Right kidney (tissue), 1 donor: ENCODE data around the gene DLD.
"Not testable (repeated sequence)": the region's sequence is repeated elsewhere in the genome, so short reads cannot be mapped to it uniquely, and the experiment has no call there.

Experiments
- DNase-seq: peaks from one replicate; pipeline ENCODE4 v3.0.0-alpha.2; 2016

The DLD gene

GRCh38 chr7:107944411-107945169 lies 53.6 kb downstream of the DLD start:
- DNase-seq, result no peak

- no peak for DNase-seq
These were observed 54.3 kb downstream of the DLD start for GRCh38 chr7:107945332-107945731.

- DNase-seq, result no peak
These were observed 55.5 kb downstream of the DLD start for GRCh38 chr7:107946451-107946850.

GRCh38 chr7:107946881-107947280 lies 55.9 kb downstream of the DLD start:
- no peak for DNase-seq

GRCh38 chr7:107948645-107949442 lies 57.9 kb downstream of the DLD start:
- no peak for DNase-seq

- DNase-seq, result no peak
These were observed 58.5 kb downstream of the DLD start for GRCh38 chr7:107949443-107949935.

- DNase-seq, result no peak
These were observed 60.3 kb downstream of the DLD start for GRCh38 chr7:107951172-107951787.

- no peak for DNase-seq
These were observed 60.9 kb downstream of the DLD start for GRCh38 chr7:107951896-107952295.

GRCh38 chr7:107953265-107953923 lies 62.4 kb downstream of the DLD start:
- no peak for DNase-seq

GRCh38 chr7:107953924-107954303 lies 62.9 kb downstream of the DLD start:
- no peak for DNase-seq

- no peak for DNase-seq
These were observed 64.4 kb downstream of the DLD start for GRCh38 chr7:107955394-107955793.

GRCh38 chr7:107956950-107957349 lies 66.0 kb downstream of the DLD start:
- not testable (repeated sequence) for DNase-seq

- DNase-seq, result no peak
These were observed 66.5 kb downstream of the DLD start for GRCh38 chr7:107957436-107957835.

GRCh38 chr7:107958764-107959526 lies 68.0 kb downstream of the DLD start:
- no peak for DNase-seq

- DNase-seq, result no peak
These were observed 68.5 kb downstream of the DLD start for GRCh38 chr7:107959527-107959898.

GRCh38 chr7:107960272-107960671 lies 69.3 kb downstream of the DLD start:
- DNase-seq, result no peak

GRCh38 chr7:107961405-107961804 lies 70.4 kb downstream of the DLD start:
- DNase-seq, result no peak

GRCh38 chr7:107962817-107963216 lies 71.8 kb downstream of the DLD start:
- DNase-seq, result no peak

- DNase-seq, result no peak
These were observed 73.5 kb downstream of the DLD start for GRCh38 chr7:107964510-107964909.

GRCh38 chr7:107966711-107967110 lies 75.7 kb downstream of the DLD start:
- no peak for DNase-seq

GRCh38 chr7:107967420-107967819 lies 76.4 kb downstream of the DLD start:
- DNase-seq, result no peak

- DNase-seq, result no peak
These were observed 77.5 kb downstream of the DLD start for GRCh38 chr7:107968449-107968848.
